ENCODE data around the gene IFNG. TPM values are rescaled to one million over a fixed set of nuclear protein-coding genes. Genes with fewer than 3 reads are reported as not detected.

IFNG gene
- total and polyA plus RNA-seq, 2 donors: 1.2 to 1.9 TPM

GRCh38 chr12:68113644-68114043 lies 45.9 kb downstream of the IFNG start:
- no peak overlapping the region for H3K27ac ChIP-seq (ENCODE audit: low read depth in 1 of 2, low read length in 1 of 2)
- no peak overlapping the region for H3K4me3 ChIP-seq (ENCODE audit: low read length in 2 of 2)
- 66% methylated on average over 1 of the region's 1 CpG for WGBS

GRCh38 chr12:68111995-68112394 lies 47.5 kb downstream of the IFNG start:
- no peaks in the 10 kb centered on the region for H3K27me3 ChIP-seq (ENCODE audit: control insufficient read depth in 2 of 2, insufficient read depth in 1 of 2, low read length in 1 of 2)
- DNase-seq (ENCODE audit: low read depth in 6 of 9, low spot score in 9 of 9): no peak

More at GRCh38 chr12:68113644-68114043, 45.9 kb downstream of the IFNG start:
- Histone ChIP-seq H3K27me3 (ENCODE audit: control insufficient read depth in 2 of 2, insufficient read depth in 1 of 2, low read length in 1 of 2) (no peaks in the 10 kb centered on the region), H3K9me3 (ENCODE audit: control insufficient read depth in 2 of 2, insufficient read depth in 1 of 2, low read length in 1 of 2) (no peaks in the 10 kb centered on the region), H3K4me1 (ENCODE audit: control insufficient read depth in 2 of 2, insufficient read depth in 2 of 2, low read length in 2 of 2) (peaks cover 0 to 5% of the 10 kb centered on the region in 2 donors), H3K36me3 (ENCODE audit: control insufficient read depth in 2 of 2, insufficient read depth in 2 of 2, low read length in 1 of 2) (no peaks in the 10 kb centered on the region)
- peak in 7 of 9 donors; percentile 12 to 52 (median 20) for DNase-seq (ENCODE audit: low read depth in 6 of 9, low spot score in 9 of 9)

GRCh38 chr12:68109444-68110217 lies 49.9 kb downstream of the IFNG start:
- WGBS: 95% methylated on average over 1 of the region's 1 CpG
- Histone ChIP-seq H3K27me3 (ENCODE audit: control insufficient read depth in 2 of 2, insufficient read depth in 1 of 2, low read length in 1 of 2) (no peaks in the 10 kb centered on the region), H3K4me3 (ENCODE audit: low read length in 2 of 2) (no peak overlapping the region), H3K4me1 (ENCODE audit: control insufficient read depth in 2 of 2, insufficient read depth in 2 of 2, low read length in 2 of 2) (no peaks in the 10 kb centered on the region), H3K9me3 (ENCODE audit: control insufficient read depth in 2 of 2, insufficient read depth in 1 of 2, low read length in 1 of 2) (no peaks in the 10 kb centered on the region), H3K27ac (ENCODE audit: low read depth in 1 of 2, low read length in 1 of 2) (no peak overlapping the region), H3K36me3 (ENCODE audit: control insufficient read depth in 2 of 2, insufficient read depth in 2 of 2, low read length in 1 of 2) (no peaks in the 10 kb centered on the region)
- no peak for DNase-seq (ENCODE audit: low read depth in 6 of 9, low spot score in 9 of 9)

More at GRCh38 chr12:68111995-68112394, 47.5 kb downstream of the IFNG start:
- H3K27ac ChIP-seq (ENCODE audit: low read depth in 1 of 2, low read length in 1 of 2): no peak overlapping the region
- H3K9me3 ChIP-seq (ENCODE audit: control insufficient read depth in 2 of 2, insufficient read depth in 1 of 2, low read length in 1 of 2): no peaks in the 10 kb centered on the region
- H3K4me1 ChIP-seq (ENCODE audit: control insufficient read depth in 2 of 2, insufficient read depth in 2 of 2, low read length in 2 of 2): no peaks in the 10 kb centered on the region
- no peak overlapping the region for H3K4me3 ChIP-seq (ENCODE audit: low read length in 2 of 2)
- H3K36me3 ChIP-seq (ENCODE audit: control insufficient read depth in 2 of 2, insufficient read depth in 2 of 2, low read length in 1 of 2): no peaks in the 10 kb centered on the region

GRCh38 chr12:68109001-68109400 lies 50.5 kb downstream of the IFNG start:
- H3K4me1 ChIP-seq (ENCODE audit: control insufficient read depth in 2 of 2, insufficient read depth in 2 of 2, low read length in 2 of 2): no peaks in the 10 kb centered on the region
- H3K36me3 ChIP-seq (ENCODE audit: control insufficient read depth in 2 of 2, insufficient read depth in 2 of 2, low read length in 1 of 2): no peaks in the 10 kb centered on the region
- H3K27me3 ChIP-seq (ENCODE audit: control insufficient read depth in 2 of 2, insufficient read depth in 1 of 2, low read length in 1 of 2): no peaks in the 10 kb centered on the region
- no peak overlapping the region for H3K4me3 ChIP-seq (ENCODE audit: low read length in 2 of 2)
- H3K27ac ChIP-seq (ENCODE audit: low read depth in 1 of 2, low read length in 1 of 2): no peak overlapping the region
- DNase-seq (ENCODE audit: low read depth in 6 of 9, low spot score in 9 of 9): no peak
- no peaks in the 10 kb centered on the region for H3K9me3 ChIP-seq (ENCODE audit: control insufficient read depth in 2 of 2, insufficient read depth in 1 of 2, low read length in 1 of 2)

- H3K9me3 ChIP-seq (ENCODE audit: control insufficient read depth in 2 of 2, insufficient read depth in 1 of 2, low read length in 1 of 2): no peaks in the 10 kb centered on the region
- H3K27ac ChIP-seq (ENCODE audit: low read depth in 1 of 2, low read length in 1 of 2): no peak overlapping the region
- H3K27me3 ChIP-seq (ENCODE audit: control insufficient read depth in 2 of 2, insufficient read depth in 1 of 2, low read length in 1 of 2): no peaks in the 10 kb centered on the region
- DNase-seq (ENCODE audit: low read depth in 6 of 9, low spot score in 9 of 9): no peak
- H3K4me1 ChIP-seq (ENCODE audit: control insufficient read depth in 2 of 2, insufficient read depth in 2 of 2, low read length in 2 of 2): no peaks in the 10 kb centered on the region
- 97% methylated on average over 1 of the region's 1 CpG for WGBS
- no peaks in the 10 kb centered on the region for H3K36me3 ChIP-seq (ENCODE audit: control insufficient read depth in 2 of 2, insufficient read depth in 2 of 2, low read length in 1 of 2)
- H3K4me3 ChIP-seq (ENCODE audit: low read length in 2 of 2): no peak overlapping the region
These were observed 52.9 kb downstream of the IFNG start for GRCh38 chr12:68106660-68107059.

GRCh38 chr12:68106160-68106559 lies 53.4 kb downstream of the IFNG start:
- H3K4me1 ChIP-seq (ENCODE audit: control insufficient read depth in 2 of 2, insufficient read depth in 2 of 2, low read length in 2 of 2): no peaks in the 10 kb centered on the region
- no peaks in the 10 kb centered on the region for H3K36me3 ChIP-seq (ENCODE audit: control insufficient read depth in 2 of 2, insufficient read depth in 2 of 2, low read length in 1 of 2)
- H3K27me3 ChIP-seq (ENCODE audit: control insufficient read depth in 2 of 2, insufficient read depth in 1 of 2, low read length in 1 of 2): no peaks in the 10 kb centered on the region
- 52% methylated on average over 5 of the region's 5 CpGs for WGBS
- H3K4me3 ChIP-seq (ENCODE audit: low read length in 2 of 2): no peak overlapping the region
- no peak overlapping the region for H3K27ac ChIP-seq (ENCODE audit: low read depth in 1 of 2, low read length in 1 of 2)
- DNase-seq (ENCODE audit: low read depth in 6 of 9, low spot score in 9 of 9): no peak
- no peaks in the 10 kb centered on the region for H3K9me3 ChIP-seq (ENCODE audit: control insufficient read depth in 2 of 2, insufficient read depth in 1 of 2, low read length in 1 of 2)

Other genes starting within 250 kb of the IFNG start
- 1.3 TPM for gene IFNG-AS1, start 170.3 kb downstream of the IFNG start, total RNA-seq
- gene IFNG-AS1, start 170.3 kb downstream of the IFNG start, polyA plus RNA-seq: 0.07 TPM
- not detected for gene IL26, start 66.1 kb upstream of the IFNG start, total RNA-seq
- 0.07 TPM for gene IL26, start 66.1 kb upstream of the IFNG start, polyA plus RNA-seq
- gene IL22, start 93.9 kb upstream of the IFNG start, total RNA-seq: 0.38 TPM
- gene IL22, start 93.9 kb upstream of the IFNG start, polyA plus RNA-seq: 1.1 TPM
- gene MDM1, start 172.6 kb upstream of the IFNG start, total RNA-seq: 28.5 TPM
- gene MDM1, start 172.6 kb upstream of the IFNG start, polyA plus RNA-seq: 27.6 TPM

Data from thymus (tissue), 11 donors.